Measurements from ENCODE around the gene NSL1. TPM values are rescaled to one million over a fixed set of nuclear protein-coding genes. Genes with fewer than 3 reads are reported as not detected.
"Not testable (repeated sequence)": the region's sequence is repeated elsewhere in the genome, so short reads cannot be mapped to it uniquely, and the experiment has no call there.

NSL1 gene
- polyA plus RNA-seq, 3 donors, result 45.8 to 46.4 (median 46.0) TPM

GRCh38 chr1:212712451-212713303 is 78.9 kb downstream of the NSL1 start:
- DNase-seq (ENCODE audit: low read depth in 3 of 3, low spot score in 2 of 3), result no peak

GRCh38 chr1:212711974-212712373 is 79.6 kb downstream of the NSL1 start:
- not testable (repeated sequence) for DNase-seq (ENCODE audit: low read depth in 3 of 3, low spot score in 2 of 3)

GRCh38 chr1:212710566-212710965 is 81.0 kb downstream of the NSL1 start:
- DNase-seq (ENCODE audit: low read depth in 3 of 3, low spot score in 2 of 3), result no peak

GRCh38 chr1:212703991-212704564 is 87.5 kb downstream of the NSL1 start:
- no peak for DNase-seq (ENCODE audit: low read depth in 3 of 3, low spot score in 2 of 3)

GRCh38 chr1:212702672-212703071 is 88.9 kb downstream of the NSL1 start:
- DNase-seq (ENCODE audit: low read depth in 3 of 3, low spot score in 2 of 3), result no peak

GRCh38 chr1:212701910-212702309 is 89.7 kb downstream of the NSL1 start:
- no peak for DNase-seq (ENCODE audit: low read depth in 3 of 3, low spot score in 2 of 3)

- peak in 1 of 3 donors; percentile 30 for DNase-seq (ENCODE audit: low read depth in 3 of 3, low spot score in 2 of 3)
Measured at GRCh38 chr1:212700892-212701819, 90.4 kb downstream of the NSL1 start.

- peak in 1 of 3 donors; percentile 12 for DNase-seq (ENCODE audit: low read depth in 3 of 3, low spot score in 2 of 3)
Measured at GRCh38 chr1:212700223-212700891, 91.2 kb downstream of the NSL1 start.

GRCh38 chr1:212699625-212700222 is 91.9 kb downstream of the NSL1 start, which contains the start of gene BATF3:
BATF3 (minus strand) TSS chr1:212699840; CDS start chr1:212699762, 78 bp downstream.
- DNase-seq (ENCODE audit: low read depth in 3 of 3, low spot score in 2 of 3), result peak in 1 of 3 donors; percentile 19

GRCh38 chr1:212699104-212699624 is 92.4 kb downstream of the NSL1 start:
- DNase-seq (ENCODE audit: low read depth in 3 of 3, low spot score in 2 of 3), result peak in 1 of 3 donors; percentile 21

- no peak for DNase-seq (ENCODE audit: low read depth in 3 of 3, low spot score in 2 of 3)
Measured at GRCh38 chr1:212698467-212699103, 93.0 kb downstream of the NSL1 start.

GRCh38 chr1:212696721-212697331 is 94.8 kb downstream of the NSL1 start:
- DNase-seq (ENCODE audit: low read depth in 3 of 3, low spot score in 2 of 3), result no peak

GRCh38 chr1:212692774-212693644 is 98.6 kb downstream of the NSL1 start:
- DNase-seq (ENCODE audit: low read depth in 3 of 3, low spot score in 2 of 3), result no peak

GRCh38 chr1:212691561-212692071 is 100.0 kb downstream of the NSL1 start:
- DNase-seq (ENCODE audit: low read depth in 3 of 3, low spot score in 2 of 3), result no peak

- no peak for DNase-seq (ENCODE audit: low read depth in 3 of 3, low spot score in 2 of 3)
Measured at GRCh38 chr1:212690816-212691403, 100.7 kb downstream of the NSL1 start.

- no peak for DNase-seq (ENCODE audit: low read depth in 3 of 3, low spot score in 2 of 3)
Measured at GRCh38 chr1:212689758-212690529, 101.6 kb downstream of the NSL1 start.
